Omental fat pad (tissue), 4 donors: ENCODE measurements around the gene IFT80. TPM values are rescaled to one million over a fixed set of nuclear protein-coding genes. Genes with fewer than 3 reads are reported as not detected.

Experiments used
- ATAC-seq: fragments of 150-250 bp; one replicate; pipeline ENCODE4 v1.9.1; 2016; ENCODE audit warnings: mild to moderate bottlenecking, moderate library complexity; ENCODE audit not compliant: low FRiP score
- DNase-seq: peaks from one replicate; pipeline ENCODE4 v3.0.0-alpha.2; 2019; ENCODE audit warnings: low spot score
- CTCF ChIP-seq, 3 donors: fragments of 450-650 bp; IDR thresholded peaks; one replicate each; pipeline ENCODE4 v1.5.1; 2016 to 2017; ENCODE audit warnings: antibody characterized with exemption in 3 of 3, mild to moderate bottlenecking in 3 of 3, moderate library complexity in 2 of 3
- total RNA-seq, 4 donors: library from RNA; depleted of rRNA; stranded (reverse); fragments of >200 nt; gene quantifications; one replicate each; pipeline ENCODE4 v1.1.0, GENCODE V29; 2016

Gene IFT80
- total RNA-seq, 4 donors from 2014 or later, result 13.9 to 34.5 (median 19.9) TPM

- DNase-seq, result no peak
- ATAC-seq, result peak; percentile 14
- TF ChIP-seq CTCF (IDR thresholded peaks at IDR 0.05), result no peak
Observed at GRCh38 chr3:160400702-160401150, 1.7 kb upstream of the IFT80 start.

- no peak for TF ChIP-seq CTCF (IDR thresholded peaks at IDR 0.05)
- peak; percentile 29 for DNase-seq
- ATAC-seq, result peak; percentile 4
Observed at GRCh38 chr3:160400030-160400701, 1.1 kb upstream of the IFT80 start.

GRCh38 chr3:160398820-160399124 is 253 bp downstream of the IFT80 start:
- DNase-seq, result no peak
- TF ChIP-seq CTCF (IDR thresholded peaks at IDR 0.05), result no peak
- ATAC-seq, result peak; percentile 24

GRCh38 chr3:160395297-160395696 is 3.7 kb downstream of the IFT80 start:
- DNase-seq (no peak), ATAC-seq (no peak)
- TF ChIP-seq CTCF (IDR thresholded peaks at IDR 0.05), result no peak

GRCh38 chr3:160394009-160394392 is 5.0 kb downstream of the IFT80 start:
- no peak for TF ChIP-seq CTCF (IDR thresholded peaks at IDR 0.05)
- DNase-seq (no peak), ATAC-seq (no peak)

- ATAC-seq, result no peak
- DNase-seq, result no peak
- no peak for TF ChIP-seq CTCF (IDR thresholded peaks at IDR 0.05)
Observed at GRCh38 chr3:160393346-160394008, 5.5 kb downstream of the IFT80 start.

- no peak for TF ChIP-seq CTCF (IDR thresholded peaks at IDR 0.05)
- ATAC-seq (no peak), DNase-seq (no peak)
Observed at GRCh38 chr3:160392798-160393197, 6.2 kb downstream of the IFT80 start.
